HL-60 (cell line): ENCODE data around the gene CFAP43.

Experiments
- DNase-seq, 2 experiments: peaks; one replicate each; pipeline ENCODE4 v3.0.0-alpha.2; 2010 to 2020; ENCODE audit warnings: low read depth in 1 of 2, low spot score in 1 of 2
- H3K27ac ChIP-seq: fragments of 250-450 bp; sonication (Bioruptor Pico); replicated peaks from 2 replicates; pipeline ENCODE4 v1.5.1; 2020; ENCODE audit warnings: mild to moderate bottlenecking, moderate library complexity
- H3K27me3 ChIP-seq: fragments of 250-450 bp; sonication (Bioruptor Pico); 2 replicates; pipeline ENCODE4 v1.5.1; 2021; ENCODE audit warnings: mild to moderate bottlenecking, moderate library complexity; ENCODE audit not compliant: insufficient read depth, poor library complexity, severe bottlenecking
- H3K4me3 ChIP-seq: replicated peaks from 2 replicates; pipeline ENCODE4 v1.5.1; 2011; ENCODE audit warnings: mild to moderate bottlenecking, control low read depth, low read length; ENCODE audit not compliant: insufficient read depth
- CTCF ChIP-seq: IDR thresholded peaks from one replicate; pipeline ENCODE4 v1.5.1; 2011; ENCODE audit warnings: low read length, control low read depth, inconsistent platforms; ENCODE audit not compliant: insufficient read depth
- GABPA ChIP-seq: IDR thresholded peaks from 2 replicates; pipeline ENCODE4 v1.6.1; 2012; ENCODE audit warnings: low read depth
- POLR2AphosphoS5 ChIP-seq: IDR thresholded peaks from 2 replicates; pipeline ENCODE4 v1.6.1; 2012; ENCODE audit warnings: low read depth
- SPI1 ChIP-seq: IDR thresholded peaks from 2 replicates; pipeline ENCODE4 v1.6.1; 2012; ENCODE audit warnings: low read depth, mild to moderate bottlenecking, borderline replicate concordance
- TF ChIP-seq, protein P1 (sequence below): IDR thresholded peaks from 2 replicates; pipeline ENCODE4 v1.6.1; 2012; ENCODE audit warnings: low read depth; ENCODE audit not compliant: insufficient replicate concordance

Gene CFAP43

GRCh38 chr10:104084482-104085142 is 147.6 kb downstream of the CFAP43 start:
- TF ChIP-seq GABPA (no peak), CTCF (no peak), POLR2AphosphoS5 (no peak), SPI1 (no peak)
- TF ChIP-seq, protein P1, sequence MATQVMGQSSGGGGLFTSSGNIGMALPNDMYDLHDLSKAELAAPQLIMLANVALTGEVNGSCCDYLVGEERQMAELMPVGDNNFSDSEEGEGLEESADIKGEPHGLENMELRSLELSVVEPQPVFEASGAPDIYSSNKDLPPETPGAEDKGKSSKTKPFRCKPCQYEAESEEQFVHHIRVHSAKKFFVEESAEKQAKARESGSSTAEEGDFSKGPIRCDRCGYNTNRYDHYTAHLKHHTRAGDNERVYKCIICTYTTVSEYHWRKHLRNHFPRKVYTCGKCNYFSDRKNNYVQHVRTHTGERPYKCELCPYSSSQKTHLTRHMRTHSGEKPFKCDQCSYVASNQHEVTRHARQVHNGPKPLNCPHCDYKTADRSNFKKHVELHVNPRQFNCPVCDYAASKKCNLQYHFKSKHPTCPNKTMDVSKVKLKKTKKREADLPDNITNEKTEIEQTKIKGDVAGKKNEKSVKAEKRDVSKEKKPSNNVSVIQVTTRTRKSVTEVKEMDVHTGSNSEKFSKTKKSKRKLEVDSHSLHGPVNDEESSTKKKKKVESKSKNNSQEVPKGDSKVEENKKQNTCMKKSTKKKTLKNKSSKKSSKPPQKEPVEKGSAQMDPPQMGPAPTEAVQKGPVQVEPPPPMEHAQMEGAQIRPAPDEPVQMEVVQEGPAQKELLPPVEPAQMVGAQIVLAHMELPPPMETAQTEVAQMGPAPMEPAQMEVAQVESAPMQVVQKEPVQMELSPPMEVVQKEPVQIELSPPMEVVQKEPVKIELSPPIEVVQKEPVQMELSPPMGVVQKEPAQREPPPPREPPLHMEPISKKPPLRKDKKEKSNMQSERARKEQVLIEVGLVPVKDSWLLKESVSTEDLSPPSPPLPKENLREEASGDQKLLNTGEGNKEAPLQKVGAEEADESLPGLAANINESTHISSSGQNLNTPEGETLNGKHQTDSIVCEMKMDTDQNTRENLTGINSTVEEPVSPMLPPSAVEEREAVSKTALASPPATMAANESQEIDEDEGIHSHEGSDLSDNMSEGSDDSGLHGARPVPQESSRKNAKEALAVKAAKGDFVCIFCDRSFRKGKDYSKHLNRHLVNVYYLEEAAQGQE, result no peak
- no peak overlapping the region for H3K4me3 ChIP-seq
- H3K27me3 ChIP-seq, result peaks cover 3% of the 10 kb centered on the region
- H3K27ac ChIP-seq, result no peak overlapping the region
- no peak for DNase-seq

DNA sequence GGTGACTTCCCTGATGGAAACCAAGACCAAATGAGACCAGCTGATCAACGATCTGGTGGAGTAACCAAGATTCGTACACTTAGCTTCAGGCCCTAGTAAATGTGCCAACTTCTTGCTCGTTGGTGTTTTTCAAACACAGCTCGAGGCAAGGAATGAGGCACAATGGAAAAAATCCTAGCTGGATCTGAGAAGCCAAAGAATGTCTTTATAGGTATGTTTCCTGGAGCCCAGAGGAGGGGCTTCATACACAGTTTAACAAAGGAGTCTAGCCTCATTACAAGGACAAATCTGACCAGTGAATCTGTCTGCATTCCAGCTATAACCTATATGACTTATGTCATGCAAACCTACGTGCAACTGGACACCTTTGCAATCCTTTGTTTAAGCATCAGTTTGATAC is 150.2 kb downstream of the CFAP43 start:
- peaks cover 2% of the 10 kb centered on the region for H3K27me3 ChIP-seq
- H3K27ac ChIP-seq, result no peak overlapping the region
- DNase-seq, result no peak
- H3K4me3 ChIP-seq, result no peak overlapping the region
- TF ChIP-seq CTCF (no peak), SPI1 (no peak), POLR2AphosphoS5 (no peak), GABPA (no peak)
- TF ChIP-seq, protein P1, result no peak

DNA sequence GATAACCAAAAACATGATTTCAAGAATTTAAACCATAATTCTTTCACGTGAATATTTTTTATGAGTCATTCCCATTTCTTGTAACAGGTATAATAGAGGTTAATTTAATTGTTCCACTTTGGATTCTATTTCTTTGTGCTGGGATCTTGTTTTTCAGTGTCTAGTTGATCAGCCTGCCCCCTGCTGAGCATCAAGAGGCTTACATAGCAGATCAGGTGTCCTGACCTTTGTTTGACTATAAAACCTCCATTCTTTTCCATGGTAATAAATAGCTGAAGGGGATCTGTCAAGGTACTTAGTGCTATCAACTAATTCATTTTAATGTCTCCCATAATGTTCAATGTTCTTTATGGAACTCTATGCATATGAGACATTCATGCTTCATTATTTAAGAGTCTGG is 151.4 kb downstream of the CFAP43 start:
- TF ChIP-seq CTCF (peak; percentile 13), SPI1 (no peak)
- TF ChIP-seq, protein P1, result no peak
- peak; percentile 1 to 22 for DNase-seq
- Histone ChIP-seq H3K27ac (no peak overlapping the region), H3K4me3 (no peak overlapping the region), H3K27me3 (peaks cover 2% of the 10 kb centered on the region)
